Stomach (tissue), 9 donors: Measurements from ENCODE around the gene NFU1. TPM values are rescaled to one million over a fixed set of nuclear protein-coding genes. Genes with fewer than 3 reads are reported as not detected.

ENCODE experiments used
- DNase-seq, 2 donors: peaks; one replicate each; pipeline versions ENCODE4 v3.0.0 to v3.0.0-alpha.2; 2013 to 2019
- H3K27ac ChIP-seq, 5 donors: fragments of 200-600 bp in 4 of 5; sonication (generic) in 4 of 5; one replicate each; pipeline ENCODE4 v1.5.1; 2013 to 2019; ENCODE audit warnings: mild to moderate bottlenecking in 1 of 5, moderate library complexity in 1 of 5
- H3K27me3 ChIP-seq, 3 donors: fragments of 200-600 bp; sonication (generic); one replicate each; pipeline ENCODE4 v1.5.1; 2017 to 2019; ENCODE audit warnings: mixed run types in 1 of 3
- H3K36me3 ChIP-seq, 4 donors: fragments of 200-600 bp; sonication (generic); 1 replicate in 3 of 4; 2 replicates in 1 of 4; pipeline ENCODE4 v1.5.1; 2016 to 2019
- H3K4me1 ChIP-seq, 4 donors: fragments of 200-600 bp; sonication (generic); one replicate each; pipeline ENCODE4 v1.5.1; 2016 to 2019
- H3K4me3 ChIP-seq, 4 donors: fragments of 200-600 bp; sonication (generic) in 3 of 4; one replicate each; pipeline ENCODE4 v1.5.1; 2016 to 2019; ENCODE audit warnings: mild to moderate bottlenecking in 1 of 4
- H3K9me3 ChIP-seq, 4 donors: fragments of 200-600 bp; sonication (generic); one replicate each; pipeline ENCODE4 v1.5.1; 2016 to 2019
- CTCF ChIP-seq, 7 experiments: fragments of 450-650 bp in 4 of 7; fragments of 200-600 bp in 3 of 7; sonication (generic) in 3 of 7; IDR thresholded peaks; one replicate each; pipeline ENCODE4 v1.5.1; 2016 to 2019; ENCODE audit warnings: antibody characterized with exemption in 7 of 7, control low read depth in 2 of 7, mild to moderate bottlenecking in 1 of 7
- EP300 ChIP-seq: sonication (generic); formaldehyde crosslinking; IDR thresholded peaks from one replicate; pipeline ENCODE4 v1.6.1; 2017; ENCODE audit warnings: antibody characterized with exemption
- POLR2A ChIP-seq, 4 donors: fragments of 450-650 bp; IDR thresholded peaks; one replicate each; pipeline ENCODE4 v1.6.1; 2016; ENCODE audit warnings: antibody characterized with exemption in 4 of 4, control low read depth in 2 of 4, mild to moderate bottlenecking in 1 of 4, moderate library complexity in 1 of 4
- POLR2AphosphoS5 ChIP-seq, 3 donors: sonication (generic); formaldehyde crosslinking; IDR thresholded peaks; one replicate each; pipeline ENCODE4 v1.6.1; 2016; ENCODE audit warnings: antibody characterized with exemption in 3 of 3
- WGBS, 5 donors: extraction: QIAGEN DNeasy Blood & Tissue Kit in 3 of 5; methylation state at CpG; one replicate each; pipeline versions ENCODE4 v1.1.5 to v1.1.7; 2013 to 2018; 5-methylcytosine and 5-hydroxymethylcytosine counted together
- intact Hi-C: fragments of 100-400 bp; cut with DNase I; formaldehyde crosslinking; loops from one replicate; pipeline ENCODE4 v1.15.1; 2023; ENCODE audit warnings: low total_unique reads
- polyA plus RNA-seq, 3 donors: library from polyadenylated mRNA; stranded (reverse); fragments of 200-250 nt; gene quantifications; one replicate each; pipeline ENCODE4 v1.2.3, GENCODE V29; 2013
- total RNA-seq, 5 donors: library from RNA; depleted of rRNA; stranded (reverse); fragments of >200 nt; gene quantifications; one replicate each; pipeline versions ENCODE4 v1.1.0 to v1.2.3, GENCODE V29; 2014 to 2016
- donor health status: healthy with polysubstance abuse.
- donor health status: Bipolar disorder and iron deficiency.
- donor health status: healthy.

NFU1 gene
- total and polyA plus RNA-seq, 8 donors: 14.7 to 62.7 (median 39.6) TPM

- H3K36me3 ChIP-seq: no peaks in the 10 kb centered on the region
- H3K4me3 ChIP-seq: peak overlapping the region; percentile 71 to 86 (median 77)
- H3K4me1 ChIP-seq: peaks cover 20 to 69% (median 53%) of the 10 kb centered on the region in 4 donors
- WGBS, 5 donors: 26 to 45% (median 37%) methylated on average over 8 of the region's 8 CpGs
- no peaks in the 10 kb centered on the region for H3K27me3 ChIP-seq
- H3K27ac ChIP-seq: peak overlapping the region in 4 of 5 donors; percentile 90 to 93 (median 92)
- no peaks in the 10 kb centered on the region for H3K9me3 ChIP-seq
- TF ChIP-seq CTCF (IDR thresholded peaks at IDR 0.05): no peak
- TF ChIP-seq EP300: no peak
- intact Hi-C loops: no loop called here
- DNase-seq: peak in 1 of 2 donors; percentile 32
Measured at GRCh38 chr2:69385443-69386151, 51.6 kb downstream of the NFU1 start.

- Histone ChIP-seq H3K9me3 (no peaks in the 10 kb centered on the region), H3K4me1 (peaks cover 20 to 76% (median 53%) of the 10 kb centered on the region in 4 donors), H3K27me3 (no peaks in the 10 kb centered on the region), H3K27ac (peak overlapping the region in 4 of 5 donors; percentile 65 to 93 (median 90)), H3K4me3 (peak overlapping the region in 1 of 4 donors; percentile 86), H3K36me3 (peaks cover 0 to 6% (median 0%) of the 10 kb centered on the region in 4 donors)
- no peak for DNase-seq
- intact Hi-C loops: no loop called here
- TF ChIP-seq POLR2AphosphoS5 (IDR thresholded peaks at IDR 0.05) (no peak), EP300 (no peak), CTCF (IDR thresholded peaks at IDR 0.05) (no peak), POLR2A (IDR thresholded peaks at IDR 0.05) (no peak)
- 55 to 90% (median 66%) methylated on average over 5 of the region's 5 CpGs for WGBS, 5 donors
Measured at GRCh38 chr2:69384618-69385081, 52.6 kb downstream of the NFU1 start.

- no peaks in the 10 kb centered on the region for H3K27me3 ChIP-seq
- peaks cover 0 to 6% (median 0%) of the 10 kb centered on the region in 4 donors for H3K36me3 ChIP-seq
- H3K27ac ChIP-seq: peak overlapping the region in 3 of 5 donors; percentile 24 to 93 (median 62)
- no peaks in the 10 kb centered on the region for H3K9me3 ChIP-seq
- DNase-seq: no peak
- intact Hi-C loops: no loop called here
- peak overlapping the region in 1 of 4 donors; percentile 33 for H3K4me3 ChIP-seq
- TF ChIP-seq POLR2AphosphoS5 (IDR thresholded peaks at IDR 0.05): no peak
- no peak for TF ChIP-seq CTCF (IDR thresholded peaks at IDR 0.05)
- TF ChIP-seq POLR2A (IDR thresholded peaks at IDR 0.05): no peak
- no peak for TF ChIP-seq EP300
- 83 to 93% (median 87%) methylated on average over 7 of the region's 7 CpGs for WGBS, 5 donors
- peaks cover 20 to 83% (median 57%) of the 10 kb centered on the region in 4 donors for H3K4me1 ChIP-seq
Measured at GRCh38 chr2:69383176-69383812, 53.9 kb downstream of the NFU1 start.

GRCh38 chr2:69382547-69382946 is 54.7 kb downstream of the NFU1 start:
- DNase-seq: peak in 1 of 2 donors; percentile 35
- 32 to 59% (median 50%) methylated on average over 2 of the region's 2 CpGs for WGBS, 5 donors
- peaks cover 0 to 6% (median 0%) of the 10 kb centered on the region in 4 donors for H3K36me3 ChIP-seq

More at GRCh38 chr2:69382547-69382946, 54.7 kb downstream of the NFU1 start:
- H3K27ac ChIP-seq: peak overlapping the region in 4 of 5 donors; percentile 24 to 93 (median 48)
- no peaks in the 10 kb centered on the region for H3K27me3 ChIP-seq
- H3K4me1 ChIP-seq: peaks cover 16 to 77% (median 51%) of the 10 kb centered on the region in 4 donors
- intact Hi-C loops: no loop called here
- H3K4me3 ChIP-seq: peak overlapping the region in 1 of 4 donors; percentile 12
- no peaks in the 10 kb centered on the region for H3K9me3 ChIP-seq
- peak in 1 of 3 donors; percentile 44 for TF ChIP-seq POLR2AphosphoS5 (IDR thresholded peaks at IDR 0.05)
- no peak for TF ChIP-seq EP300
